K562 (cell line): Measurements from ENCODE around the gene GREB1. TPM values are rescaled to one million over a fixed set of nuclear protein-coding genes. Genes with fewer than 3 reads are reported as not detected.

Source experiments
- ARNT ChIP-seq, 2 experiments: fragments of 450-650 bp; IDR thresholded peaks; 2 replicates each; pipeline ENCODE4 v1.6.1; 2016; ENCODE audit warnings: mild to moderate bottlenecking in 1 of 2
- E2F3 ChIP-seq: fragments of 250-450 bp; sonication (Bioruptor Pico); IDR thresholded peaks from 2 replicates; pipeline ENCODE4 v1.4.0; 2020; ENCODE audit warnings: mild to moderate bottlenecking
- ELF2 ChIP-seq: fragments of 250-450 bp; sonication (Bioruptor Pico); IDR thresholded peaks from 2 replicates; pipeline ENCODE4 v1.5.0; 2021; ENCODE audit warnings: mild to moderate bottlenecking
- FOXP1 ChIP-seq: sonication (generic); formaldehyde crosslinking; IDR thresholded peaks from 2 replicates; pipeline ENCODE4 v1.8.0; 2022; ENCODE audit warnings: mild to moderate bottlenecking, missing genetic modification reagents
- NCOA2 ChIP-seq, 2 experiments: fragments of 450-650 bp; IDR thresholded peaks; 2 replicates each; pipeline ENCODE4 v1.6.1; 2018; ENCODE audit warnings: mild to moderate bottlenecking in 2 of 2, moderate library complexity in 1 of 2; ENCODE audit not compliant: partially characterized antibody in 2 of 2
- SIRT6 ChIP-seq: IDR thresholded peaks from one replicate; pipeline ENCODE4 v1.6.1; 2012; ENCODE audit warnings: low read depth, mild to moderate bottlenecking, control low read depth, inconsistent platforms, low read length, moderate library complexity
- SREBF1 ChIP-seq: fragments of 150-350 bp; IDR thresholded peaks from 2 replicates; pipeline ENCODE4 v1.6.1; 2014; ENCODE audit warnings: antibody characterized with exemption, low read depth, low read length, borderline replicate concordance
- TAF15 ChIP-seq: fragments of 200-400 bp; formaldehyde crosslinking; IDR thresholded peaks from 2 replicates; pipeline ENCODE4 v1.6.1; 2017; ENCODE audit warnings: mild to moderate bottlenecking, low read depth, low read length, moderate library complexity
- ZNF436 ChIP-seq: fragments of 250-450, 450-650 bp; sonication (Bioruptor Pico); formaldehyde crosslinking; IDR thresholded peaks from 2 replicates; pipeline ENCODE4 v1.7.0; 2020; ENCODE audit warnings: mild to moderate bottlenecking
- microRNA-seq: library from miRNA; unstranded; fragments of <30 nt; microRNA quantifications from one replicate; pipeline ENCODE4, GENCODE V29; 2018; ENCODE audit warnings: borderline microRNAs expressed
- polyA plus RNA-seq, 8 experiments: library from polyadenylated mRNA; depleted of rRNA in 4 of 8; stranded (reverse) in 5 of 8; unstranded in 3 of 8; fragments of >200 nt; fragmentation: Nextera tagmentation in 2 of 8; fragmentation: Illumina TruSeq in 1 of 8; extraction: Ambion mirVana in 2 of 8; extraction: Trizol in 1 of 8; gene quantifications; 2 replicates each; pipeline versions ENCODE4 v1.2.1 to v1.2.3, GENCODE V29; 2011 to 2014; ENCODE audit warnings: inconsistent platforms in 1 of 8, missing spikeins in 1 of 8
- small RNA-seq: library from RNA; depleted of rRNA; stranded (forward); fragments of <200 nt; gene quantifications from one replicate; pipeline ENCODE3, GENCODE V24; 2014
- total RNA-seq, 7 experiments: library from RNA; depleted of rRNA in 6 of 7; stranded (reverse); fragments of >200 nt in 6 of 7; fragmentation: Illumina TruSeq in 2 of 7; extraction: Trizol in 2 of 7; gene quantifications; 2 replicates each; pipeline versions ENCODE4 v1.2.1 to v1.2.3, GENCODE V29; 2011 to 2021; ENCODE audit warnings: low replicate concordance in 1 of 7
- TF ChIP-seq, protein P1 (sequence below), 2 experiments: fragments of 150-350 bp in 1 of 2; IDR thresholded peaks; 2 replicates each; pipeline ENCODE4 v1.6.1; 2012 to 2016; ENCODE audit warnings: low read depth in 2 of 2, low read length in 2 of 2, mild to moderate bottlenecking in 1 of 2, moderate library complexity in 1 of 2
- TF ChIP-seq, protein P2 (sequence below): IDR thresholded peaks from 2 replicates; pipeline ENCODE4 v1.6.1; 2016; ENCODE audit warnings: missing genetic modification characterization, missing compliant biosample characterization

The GREB1 gene
- total and polyA plus RNA-seq, 9 of the 15 experiments (the other 6 are each of a cell fraction or from before 2014, with no cell fraction given): 0.04 to 0.86 (median 0.10) TPM; not detected in 1

DNA sequence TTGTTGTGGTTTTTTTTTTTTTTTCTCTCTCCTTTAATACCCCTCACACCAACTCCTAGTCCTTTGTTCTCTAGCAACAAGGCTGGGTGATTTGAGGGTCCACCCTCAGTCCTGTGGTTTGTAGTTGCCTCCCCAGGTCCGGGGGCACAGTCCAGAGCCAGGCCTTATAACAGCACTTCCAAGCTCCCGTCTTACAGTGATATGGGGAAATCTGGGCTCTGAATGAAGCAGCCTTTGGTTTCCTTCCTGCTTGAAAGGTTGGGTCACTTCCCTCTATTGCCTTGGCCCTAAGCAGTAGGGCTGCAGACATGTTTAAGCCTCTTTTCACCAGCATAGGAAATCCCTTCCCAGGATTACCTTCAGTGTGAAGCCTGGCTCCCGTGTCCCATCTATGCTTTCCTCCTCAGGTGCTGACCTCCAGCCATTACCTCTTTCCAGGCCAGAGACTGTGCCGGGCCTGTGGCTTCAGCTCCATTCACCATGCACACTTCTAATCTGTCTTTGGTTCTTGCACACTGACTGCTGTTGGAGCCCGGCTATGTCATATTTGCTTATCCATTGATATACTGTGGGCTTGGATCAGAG is 157.3 kb downstream of the GREB1 start (continued):
- TF ChIP-seq, protein P1, sequence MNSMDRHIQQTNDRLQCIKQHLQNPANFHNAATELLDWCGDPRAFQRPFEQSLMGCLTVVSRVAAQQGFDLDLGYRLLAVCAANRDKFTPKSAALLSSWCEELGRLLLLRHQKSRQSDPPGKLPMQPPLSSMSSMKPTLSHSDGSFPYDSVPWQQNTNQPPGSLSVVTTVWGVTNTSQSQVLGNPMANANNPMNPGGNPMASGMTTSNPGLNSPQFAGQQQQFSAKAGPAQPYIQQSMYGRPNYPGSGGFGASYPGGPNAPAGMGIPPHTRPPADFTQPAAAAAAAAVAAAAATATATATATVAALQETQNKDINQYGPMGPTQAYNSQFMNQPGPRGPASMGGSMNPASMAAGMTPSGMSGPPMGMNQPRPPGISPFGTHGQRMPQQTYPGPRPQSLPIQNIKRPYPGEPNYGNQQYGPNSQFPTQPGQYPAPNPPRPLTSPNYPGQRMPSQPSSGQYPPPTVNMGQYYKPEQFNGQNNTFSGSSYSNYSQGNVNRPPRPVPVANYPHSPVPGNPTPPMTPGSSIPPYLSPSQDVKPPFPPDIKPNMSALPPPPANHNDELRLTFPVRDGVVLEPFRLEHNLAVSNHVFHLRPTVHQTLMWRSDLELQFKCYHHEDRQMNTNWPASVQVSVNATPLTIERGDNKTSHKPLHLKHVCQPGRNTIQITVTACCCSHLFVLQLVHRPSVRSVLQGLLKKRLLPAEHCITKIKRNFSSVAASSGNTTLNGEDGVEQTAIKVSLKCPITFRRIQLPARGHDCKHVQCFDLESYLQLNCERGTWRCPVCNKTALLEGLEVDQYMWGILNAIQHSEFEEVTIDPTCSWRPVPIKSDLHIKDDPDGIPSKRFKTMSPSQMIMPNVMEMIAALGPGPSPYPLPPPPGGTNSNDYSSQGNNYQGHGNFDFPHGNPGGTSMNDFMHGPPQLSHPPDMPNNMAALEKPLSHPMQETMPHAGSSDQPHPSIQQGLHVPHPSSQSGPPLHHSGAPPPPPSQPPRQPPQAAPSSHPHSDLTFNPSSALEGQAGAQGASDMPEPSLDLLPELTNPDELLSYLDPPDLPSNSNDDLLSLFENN (IDR thresholded peaks at IDR 0.05; ENCODE audit: low read depth in 2 of 2, low read length in 2 of 2): no peak
- TF ChIP-seq ARNT (IDR thresholded peaks at IDR 0.05) (no peak), ZNF436 (CRISPR knock-in tag) (no peak), NCOA2 (IDR thresholded peaks at IDR 0.05; ENCODE audit: partially characterized antibody in 2 of 2) (no peak), E2F3 (CRISPR knock-in tag) (no peak), FOXP1 (CRISPR knock-in tag) (no peak), TAF15 (no peak), ELF2 (no peak), SREBF1 (no peak), SIRT6 (no peak)
- TF ChIP-seq, protein P2, sequence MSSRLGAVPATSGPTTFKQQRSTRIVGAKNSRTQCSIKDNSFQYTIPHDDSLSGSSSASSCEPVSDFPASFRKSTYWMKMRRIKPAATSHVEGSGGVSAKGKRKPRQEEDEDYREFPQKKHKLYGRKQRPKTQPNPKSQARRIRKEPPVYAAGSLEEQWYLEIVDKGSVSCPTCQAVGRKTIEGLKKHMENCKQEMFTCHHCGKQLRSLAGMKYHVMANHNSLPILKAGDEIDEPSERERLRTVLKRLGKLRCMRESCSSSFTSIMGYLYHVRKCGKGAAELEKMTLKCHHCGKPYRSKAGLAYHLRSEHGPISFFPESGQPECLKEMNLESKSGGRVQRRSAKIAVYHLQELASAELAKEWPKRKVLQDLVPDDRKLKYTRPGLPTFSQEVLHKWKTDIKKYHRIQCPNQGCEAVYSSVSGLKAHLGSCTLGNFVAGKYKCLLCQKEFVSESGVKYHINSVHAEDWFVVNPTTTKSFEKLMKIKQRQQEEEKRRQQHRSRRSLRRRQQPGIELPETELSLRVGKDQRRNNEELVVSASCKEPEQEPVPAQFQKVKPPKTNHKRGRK (tag): no peak

Small RNA genes lying within 50 kb of the gene (microRNA-seq; reads per million reads assigned to microRNA genes)
- gene MIR4429: not detected

Small RNA genes lying within 50 kb of the gene (small RNA-seq; reads per million reads assigned to genes)
- not detected for gene MIR4429
- gene RN7SL674P: not detected
- gene RNA5SP84: 0.77 reads per million, percentile 46 among the genes with 10 or more reads in this experiment
- gene RNU2-13P: 1.7 reads per million, percentile 78 among the genes with 10 or more reads in this experiment

Other genes starting within 250 kb of the GREB1 start
- gene ROCK2, start 189.4 kb upstream of the GREB1 start, total RNA-seq (2014; rRNA removed): 14.3 and 15.0 TPM in 2 replicates
- 28.4 and 35.3 TPM in 2 replicates for gene ROCK2, start 189.4 kb upstream of the GREB1 start, total RNA-seq (2014; rRNA removed; fragmentation: Illumina TruSeq; extraction: Trizol)
- gene ROCK2, start 189.4 kb upstream of the GREB1 start, total RNA-seq (2015; rRNA removed; fragmentation: Illumina TruSeq; extraction: Trizol): 28.1 and 30.6 TPM in 2 replicates
- 21.2 and 22.1 TPM in 2 replicates for gene ROCK2, start 189.4 kb upstream of the GREB1 start, total RNA-seq (2021)
- 6.8 and 10.6 TPM in 2 replicates for gene ROCK2, start 189.4 kb upstream of the GREB1 start, polyA plus RNA-seq (2011; rRNA removed)
- gene ROCK2, start 189.4 kb upstream of the GREB1 start, polyA plus RNA-seq (2014; fragmentation: Illumina TruSeq; extraction: Trizol): 13.4 and 16.5 TPM in 2 replicates
- gene ROCK2, start 189.4 kb upstream of the GREB1 start, polyA plus RNA-seq (2014; fragmentation: Nextera tagmentation; extraction: Ambion mirVana): 1 to 10 TPM; 4.9 to 6.0 TPM
- 10.6 and 10.7 TPM in 2 replicates for gene ROCK2, start 189.4 kb upstream of the GREB1 start, polyA plus RNA-seq (2014; rRNA removed)
- gene E2F6, start 67.9 kb upstream of the GREB1 start, total RNA-seq (2014; rRNA removed): 25.1 and 31.8 TPM in 2 replicates
- gene E2F6, start 67.9 kb upstream of the GREB1 start, total RNA-seq (2014; rRNA removed; fragmentation: Illumina TruSeq; extraction: Trizol): 31.0 and 33.7 TPM in 2 replicates
- gene E2F6, start 67.9 kb upstream of the GREB1 start, total RNA-seq (2015; rRNA removed; fragmentation: Illumina TruSeq; extraction: Trizol): 25.0 and 26.1 TPM in 2 replicates
- gene E2F6, start 67.9 kb upstream of the GREB1 start, total RNA-seq (2021): 21.9 and 24.2 TPM in 2 replicates
- gene E2F6, start 67.9 kb upstream of the GREB1 start, polyA plus RNA-seq (2011; rRNA removed): 21.9 and 33.9 TPM in 2 replicates
- 24.6 and 24.8 TPM in 2 replicates for gene E2F6, start 67.9 kb upstream of the GREB1 start, polyA plus RNA-seq (2014; fragmentation: Illumina TruSeq; extraction: Trizol)
- 10 to 100 TPM; 13.6 to 14.0 TPM for gene E2F6, start 67.9 kb upstream of the GREB1 start, polyA plus RNA-seq (2014; fragmentation: Nextera tagmentation; extraction: Ambion mirVana)
- gene E2F6, start 67.9 kb upstream of the GREB1 start, polyA plus RNA-seq (2014; rRNA removed): 25.0 and 27.8 TPM in 2 replicates
- gene NTSR2, start 136.2 kb downstream of the GREB1 start, total RNA-seq (2014; rRNA removed): not detected in 2 replicates
- not detected in 2 replicates for gene NTSR2, start 136.2 kb downstream of the GREB1 start, total RNA-seq (2014; rRNA removed; fragmentation: Illumina TruSeq; extraction: Trizol)
- not detected in 2 replicates for gene NTSR2, start 136.2 kb downstream of the GREB1 start, total RNA-seq (2015; rRNA removed; fragmentation: Illumina TruSeq; extraction: Trizol)
- gene NTSR2, start 136.2 kb downstream of the GREB1 start, total RNA-seq (2021): not detected in 2 replicates
- gene NTSR2, start 136.2 kb downstream of the GREB1 start, polyA plus RNA-seq (2011; rRNA removed): not detected in 2 replicates
- gene NTSR2, start 136.2 kb downstream of the GREB1 start, polyA plus RNA-seq (2014; fragmentation: Illumina TruSeq; extraction: Trizol): not detected in 2 replicates
- gene NTSR2, start 136.2 kb downstream of the GREB1 start, polyA plus RNA-seq (2014; fragmentation: Nextera tagmentation; extraction: Ambion mirVana): not detected
- gene NTSR2, start 136.2 kb downstream of the GREB1 start, polyA plus RNA-seq (2014; rRNA removed): not detected in 2 replicates
- gene LPIN1, start 212.6 kb downstream of the GREB1 start, total RNA-seq (2014; rRNA removed): 25.1 and 33.4 TPM in 2 replicates
- gene LPIN1, start 212.6 kb downstream of the GREB1 start, total RNA-seq (2014; rRNA removed; fragmentation: Illumina TruSeq; extraction: Trizol): 27.8 and 32.6 TPM in 2 replicates
- 25.3 and 27.8 TPM in 2 replicates for gene LPIN1, start 212.6 kb downstream of the GREB1 start, total RNA-seq (2015; rRNA removed; fragmentation: Illumina TruSeq; extraction: Trizol)
- 37.6 and 39.9 TPM in 2 replicates for gene LPIN1, start 212.6 kb downstream of the GREB1 start, total RNA-seq (2021)
- gene LPIN1, start 212.6 kb downstream of the GREB1 start, polyA plus RNA-seq (2011; rRNA removed): 84.0 and 96.3 TPM in 2 replicates
- gene LPIN1, start 212.6 kb downstream of the GREB1 start, polyA plus RNA-seq (2014; fragmentation: Illumina TruSeq; extraction: Trizol): 30.1 and 32.5 TPM in 2 replicates
- 10 to 100 TPM in 1 of 2 experiments, 1 to 10 TPM in 1; 9.2 to 12.7 TPM for gene LPIN1, start 212.6 kb downstream of the GREB1 start, polyA plus RNA-seq (2014; fragmentation: Nextera tagmentation; extraction: Ambion mirVana)
- 36.0 and 36.4 TPM in 2 replicates for gene LPIN1, start 212.6 kb downstream of the GREB1 start, polyA plus RNA-seq (2014; rRNA removed)